ENCODE measurements around the gene METTL1. TPM values are rescaled to one million over a fixed set of nuclear protein-coding genes. Genes with fewer than 3 reads are reported as not detected.

Gene METTL1
- total and polyA plus RNA-seq, 4 donors = 2.8 to 11.2 (median 7.1) TPM

- H3K9me3 ChIP-seq (ENCODE audit: control insufficient read depth in 4 of 4, low read length in 3 of 4) = no peaks in the 10 kb centered on the region
- H3K4me1 ChIP-seq (ENCODE audit: control insufficient read depth in 4 of 4, insufficient read depth in 4 of 4, low read length in 3 of 4) = peaks cover 3 to 22% (median 15%) of the 10 kb centered on the region in 4 donors
- H3K36me3 ChIP-seq (ENCODE audit: control insufficient read depth in 4 of 4, insufficient read depth in 3 of 4, low read depth in 1 of 4, low read length in 3 of 4) = no peaks in the 10 kb centered on the region
- H3K4me3 ChIP-seq (ENCODE audit: low read depth in 1 of 3, low read length in 3 of 3) = peak within 1 kb of the TSS in 1 of 3 donors; percentile 24
- TF ChIP-seq NR2F2 (IDR thresholded peaks at IDR 0.05) (no peak), RAD21 (IDR thresholded peaks at IDR 0.05) (no peak), JUND (IDR thresholded peaks at IDR 0.05) (no peak), FOXA1 (IDR thresholded peaks at IDR 0.05) (no peak), GABPA (IDR thresholded peaks at IDR 0.05 in 1 of 2, conservative IDR thresholded peaks at IDR 0.05 in 1 of 2) (no peak), ATF3 (IDR thresholded peaks at IDR 0.05) (no peak), REST (IDR thresholded peaks at IDR 0.05) (no peak), YY1 (IDR thresholded peaks at IDR 0.05) (no peak), HNF4A (conservative IDR thresholded peaks at IDR 0.05) (no peak), RXRA (IDR thresholded peaks at IDR 0.05) (no peak), MAX (IDR thresholded peaks at IDR 0.05) (no peak), HNF4G (IDR thresholded peaks at IDR 0.05) (no peak), TAF1 (conservative IDR thresholded peaks at IDR 0.05) (no peak), EGR1 (IDR thresholded peaks at IDR 0.05; ENCODE audit: low read depth in 2 of 2) (no peak), FOXA2 (IDR thresholded peaks at IDR 0.05) (no peak), CTCF (IDR thresholded peaks at IDR 0.05; ENCODE audit: low read depth, low read length, missing input control) (no peak), SP1 (IDR thresholded peaks at IDR 0.05) (no peak), ZBTB33 (IDR thresholded peaks at IDR 0.05) (no peak)
- peaks cover 0 to 10% (median 4%) of the 10 kb centered on the region in 4 donors for H3K27me3 ChIP-seq (ENCODE audit: control insufficient read depth in 4 of 4, insufficient read depth in 4 of 4, low read length in 3 of 4)
- no peak within 1 kb of the TSS for H3K27ac ChIP-seq (ENCODE audit: low read depth in 1 of 2, low read length in 2 of 2)
- no peak within 1 kb of the TSS for H3K9ac ChIP-seq (ENCODE audit: low read depth in 1 of 2, low read length in 2 of 2)
- 17% methylated on average over 36 of the region's 36 CpGs for WGBS
- DNase-seq (ENCODE audit: low spot score) = no peak
Observed at GRCh38 chr12:57738661-57739237, 33.2 kb downstream of the METTL1 start, which contains the start of gene AGAP2. Gene AGAP2, minus strand, starts transcription at chr12:57738742. Its CDS starts 496 bp downstream, at chr12:57738246.
